Amniotic stem cell (primary cell): ENCODE data around the gene SCN9A.
A peak's percentile ranks its signal among the peaks of the same experiment; 100 is the strongest.
"Not testable (repeated sequence)": the region's sequence is repeated elsewhere in the genome, so short reads cannot be mapped to it uniquely, and the experiment has no call there.

ENCODE experiments used
- DNase-seq: peaks from one replicate; lab custom pipeline; 2025; lab: John Stamatoyannopoulos, UW

Gene SCN9A

DNA sequence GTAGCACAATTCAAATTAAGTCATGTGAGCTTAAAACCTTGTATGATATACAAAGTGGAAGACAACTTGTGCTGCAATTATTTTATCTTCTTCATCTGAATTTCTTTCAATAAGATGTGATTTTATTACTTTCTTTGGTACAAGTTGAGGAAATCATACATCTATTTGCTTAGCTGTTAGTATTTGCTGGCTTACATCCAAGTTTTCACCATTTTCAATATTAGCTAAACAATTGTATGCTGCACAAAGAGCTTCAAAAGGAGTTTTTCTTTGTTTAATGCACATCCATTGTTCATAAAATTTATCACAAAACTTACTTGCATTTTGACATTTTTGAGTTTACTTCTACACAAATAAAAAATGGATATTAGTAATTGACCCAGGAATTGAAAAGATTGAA lies 40.9 kb downstream of the SCN9A start:
- DNase-seq = no peak

DNA sequence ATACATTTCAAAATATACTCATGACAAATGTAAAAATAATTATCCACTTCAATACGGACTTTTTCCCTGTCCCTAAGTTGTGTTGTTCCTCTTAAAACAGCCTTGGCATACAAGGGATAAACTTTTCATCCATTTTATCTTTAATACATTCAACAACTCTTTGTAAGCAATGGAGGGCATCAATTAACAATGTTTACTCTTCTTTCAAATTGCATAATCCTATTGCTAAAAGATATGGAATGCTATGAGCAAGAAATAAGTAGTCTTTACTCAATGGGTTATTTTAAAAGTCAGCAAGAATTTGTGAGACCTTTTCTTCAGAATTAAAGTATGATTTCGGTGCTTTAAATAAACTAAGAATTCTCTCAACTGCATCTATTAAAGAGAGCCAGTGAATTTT lies 41.9 kb downstream of the SCN9A start:
- no peak for DNase-seq

DNA sequence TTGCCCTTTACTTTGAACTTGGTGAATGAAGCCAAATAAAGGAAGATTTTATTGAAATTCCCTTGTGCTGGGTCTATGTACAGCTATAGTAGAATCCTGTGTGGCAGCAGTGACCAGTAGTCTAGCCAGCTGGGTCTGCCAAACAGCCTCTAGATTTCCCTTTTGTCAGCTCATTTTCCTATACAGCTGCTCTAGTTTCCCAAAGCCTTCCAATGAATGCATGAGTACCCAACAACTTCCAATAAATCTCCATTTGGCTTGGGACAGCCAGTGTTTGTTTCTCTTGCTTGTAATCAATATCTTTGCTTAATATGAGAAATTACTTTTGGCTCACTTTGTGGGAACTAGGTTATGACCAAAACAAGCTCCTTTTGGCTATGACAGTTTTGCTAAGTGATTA lies 43.6 kb downstream of the SCN9A start:
- DNase-seq = no peak

DNA sequence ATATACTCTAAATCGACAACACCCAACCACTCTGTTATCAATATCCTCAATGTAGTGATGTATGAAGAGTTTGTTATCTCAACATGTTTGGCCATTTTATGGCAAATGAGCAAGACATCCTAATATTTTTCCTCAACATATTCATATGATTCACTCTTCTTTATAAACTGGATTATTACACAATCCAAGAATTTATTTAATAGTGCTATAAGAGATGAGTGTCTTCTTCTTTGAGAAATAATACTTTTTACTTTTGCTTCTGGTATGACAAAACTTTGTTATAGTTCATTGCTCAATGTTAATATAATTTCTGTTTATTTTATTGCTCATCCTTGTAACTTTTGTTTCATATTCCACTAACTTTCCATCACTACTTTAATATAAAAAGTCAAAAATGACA lies 44.3 kb downstream of the SCN9A start:
- no peak for DNase-seq

DNA sequence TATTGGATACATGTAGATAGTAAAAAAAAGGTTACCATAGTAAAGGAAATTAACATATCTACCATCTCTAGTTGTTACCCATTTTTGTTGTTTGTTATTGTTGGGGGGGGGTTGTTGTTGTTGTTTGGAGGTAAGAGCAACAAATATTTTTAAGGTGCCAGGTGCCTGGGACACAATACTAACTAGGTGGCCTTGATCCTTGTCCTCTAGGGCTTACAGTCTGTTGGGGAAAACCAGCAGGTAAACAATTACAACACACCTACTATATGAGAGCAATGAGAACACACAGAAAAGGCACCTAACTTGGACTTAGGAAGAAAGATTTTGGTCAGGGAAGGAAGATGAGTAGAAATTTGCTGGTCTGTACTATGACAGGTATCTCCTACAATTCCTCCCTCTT lies 46.3 kb downstream of the SCN9A start:
- no peak for DNase-seq

DNA sequence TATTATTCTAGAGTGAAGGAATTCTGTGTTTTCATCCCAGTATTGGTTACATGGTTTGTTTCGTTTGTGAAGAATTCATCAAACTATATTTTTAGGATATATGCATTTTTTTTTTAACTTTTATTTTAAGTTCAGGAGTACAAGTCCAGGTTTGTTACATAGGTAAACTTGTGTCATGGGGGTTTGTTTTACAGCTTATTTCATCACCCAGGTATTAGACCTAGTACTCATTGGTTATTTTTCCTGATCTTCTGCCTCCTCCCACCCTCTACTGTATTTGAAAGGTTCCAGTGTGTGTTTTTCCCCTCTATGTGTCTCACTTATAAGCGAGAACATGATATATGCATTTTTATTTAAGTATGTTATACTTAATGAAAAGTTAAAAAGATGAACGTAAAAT lies 47.6 kb downstream of the SCN9A start:
- DNase-seq = no peak

DNA sequence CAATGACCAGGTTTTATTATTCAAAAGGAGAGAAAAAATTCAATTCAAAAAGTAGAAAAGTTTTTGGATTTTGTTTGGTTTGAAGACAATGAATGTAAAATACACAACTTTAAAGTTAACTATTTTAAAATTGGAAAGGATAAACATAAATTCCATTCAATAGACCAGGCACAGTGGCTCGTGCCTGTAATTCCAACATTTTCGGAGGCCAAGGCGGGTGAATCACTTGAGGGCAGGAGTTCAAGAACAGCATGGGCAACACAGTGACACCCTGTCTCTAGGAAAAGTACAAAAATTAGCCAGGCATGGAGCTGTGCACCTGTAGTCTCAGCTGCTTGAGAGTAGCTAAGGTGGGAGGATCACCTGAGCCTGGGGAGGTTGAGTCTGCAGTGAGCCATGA lies 54.7 kb downstream of the SCN9A start:
- DNase-seq = no peak

DNA sequence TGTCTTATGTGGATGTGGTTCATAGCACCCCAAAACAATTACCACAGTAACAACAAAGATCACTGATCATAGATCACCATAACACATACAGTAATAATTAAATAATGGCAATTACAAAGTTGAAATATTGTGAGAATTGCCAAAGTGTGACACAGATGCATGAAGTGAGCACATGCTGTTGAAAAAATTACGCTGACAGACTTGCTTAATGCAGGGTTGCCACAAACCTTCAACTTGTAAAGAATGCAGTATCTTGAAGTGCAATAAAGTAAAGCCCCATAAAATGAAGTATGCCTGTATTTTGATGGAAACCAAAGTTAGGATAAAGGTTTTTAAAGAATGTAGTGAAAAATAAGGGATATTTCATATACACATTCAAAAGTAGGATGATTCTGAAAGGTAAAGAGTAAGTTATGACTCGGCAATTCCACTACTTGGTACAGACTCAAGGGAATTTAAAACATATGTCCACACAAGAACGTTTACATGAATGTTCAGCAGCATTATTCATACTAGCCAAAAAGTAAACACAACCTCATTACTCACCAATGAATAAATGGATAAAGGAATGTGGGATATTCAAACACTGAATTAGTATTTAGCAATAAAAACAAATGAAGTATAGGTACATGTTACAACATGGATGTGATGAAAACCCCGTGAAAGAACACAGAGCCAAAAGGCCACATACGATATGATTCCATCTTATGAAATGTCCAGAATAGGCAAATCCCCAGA lies 61.6 kb downstream of the SCN9A start:
- DNase-seq = peak; percentile 16

DNA sequence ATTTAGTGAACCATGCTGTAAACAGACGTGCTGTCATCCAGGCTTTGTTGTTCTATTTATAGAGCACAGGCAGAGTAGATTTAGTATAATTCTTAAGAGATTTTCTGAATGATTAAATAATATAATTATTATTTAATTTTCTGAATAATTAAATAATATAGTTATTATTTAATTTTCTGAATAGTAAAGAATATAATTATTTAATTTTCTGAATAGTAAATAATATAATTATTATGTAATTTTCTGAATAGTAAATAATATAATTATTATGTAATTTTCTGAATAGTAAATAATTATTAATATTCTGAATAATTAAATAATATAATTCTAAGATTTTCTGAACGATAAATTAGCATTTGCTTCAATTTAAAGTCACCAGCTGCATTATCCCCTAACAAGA lies 62.9 kb downstream of the SCN9A start:
- DNase-seq = not testable (repeated sequence)

DNA sequence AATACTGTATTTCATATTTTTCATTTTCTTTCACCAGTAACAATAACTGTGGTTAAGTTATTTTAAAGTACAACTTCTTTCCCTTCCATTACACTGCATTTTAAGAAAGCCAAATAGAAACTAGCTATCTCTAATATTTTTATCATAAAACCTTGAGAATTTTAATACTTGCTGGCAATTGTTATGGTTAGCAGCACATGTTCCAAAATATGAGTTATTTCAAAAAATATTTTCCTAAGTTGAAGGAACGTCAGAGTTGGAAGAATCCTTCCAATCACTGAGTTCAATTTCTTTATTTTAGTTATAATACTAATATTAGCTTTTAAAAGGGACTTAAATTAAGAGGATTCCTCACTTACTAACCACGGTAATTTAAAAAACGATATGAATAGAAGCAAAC lies 68.4 kb downstream of the SCN9A start:
- DNase-seq = no peak

DNA sequence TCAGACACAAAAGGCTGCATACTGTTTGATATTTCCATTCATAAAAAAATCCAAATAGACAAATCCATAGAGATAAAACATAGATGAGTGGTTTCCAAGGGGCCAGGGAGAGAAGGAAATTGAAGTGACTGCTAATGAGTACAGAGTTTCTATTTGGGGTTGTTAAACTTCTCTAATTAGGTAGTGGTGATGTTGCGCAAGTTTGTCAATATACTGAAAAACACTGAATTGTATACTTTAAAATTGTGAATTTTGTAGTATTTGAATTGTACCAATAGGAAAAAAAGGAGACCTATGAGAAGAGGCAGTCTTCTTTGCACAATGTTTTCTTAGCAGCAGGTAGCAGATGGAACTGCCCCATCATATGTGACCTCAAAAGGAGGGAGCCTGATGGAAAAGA lies 71.1 kb downstream of the SCN9A start:
- DNase-seq = no peak

DNA sequence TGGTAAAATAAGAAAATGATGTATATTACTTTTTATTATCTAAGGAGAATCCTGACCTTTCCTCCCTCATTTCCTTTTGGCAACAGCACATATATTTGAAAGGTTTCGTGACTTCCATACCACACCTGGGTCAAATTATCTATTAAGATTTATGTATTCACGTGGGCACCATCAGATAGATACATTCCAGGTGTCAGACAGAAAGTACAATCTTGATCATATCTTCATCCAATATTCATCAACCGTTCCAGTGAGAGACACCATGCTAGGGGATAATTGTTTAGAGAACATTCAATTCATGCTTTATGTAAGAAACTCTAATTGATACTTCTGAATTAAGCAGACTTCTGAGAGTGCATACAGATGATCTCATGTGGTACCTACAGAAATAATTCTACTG lies 73.7 kb downstream of the SCN9A start:
- no peak for DNase-seq

DNA sequence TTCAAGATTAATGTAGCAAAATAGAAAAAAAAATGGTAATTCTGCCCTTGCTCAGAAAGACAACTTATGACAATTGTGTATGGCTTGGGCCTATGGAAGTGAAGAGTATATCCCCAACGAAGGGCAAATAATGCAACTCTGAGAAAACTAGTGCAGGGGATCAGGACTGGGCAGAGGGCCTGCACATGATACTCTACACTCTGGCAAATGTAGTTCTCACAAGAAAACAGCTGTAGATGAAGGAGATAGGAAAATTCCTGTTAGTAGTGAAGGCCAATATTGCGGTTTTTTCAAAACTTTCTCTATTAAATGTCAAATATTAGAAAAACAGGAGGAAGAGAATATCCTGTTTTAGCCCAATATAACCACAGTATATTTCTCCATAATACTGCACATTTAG lies 77.8 kb downstream of the SCN9A start:
- DNase-seq = no peak

DNA sequence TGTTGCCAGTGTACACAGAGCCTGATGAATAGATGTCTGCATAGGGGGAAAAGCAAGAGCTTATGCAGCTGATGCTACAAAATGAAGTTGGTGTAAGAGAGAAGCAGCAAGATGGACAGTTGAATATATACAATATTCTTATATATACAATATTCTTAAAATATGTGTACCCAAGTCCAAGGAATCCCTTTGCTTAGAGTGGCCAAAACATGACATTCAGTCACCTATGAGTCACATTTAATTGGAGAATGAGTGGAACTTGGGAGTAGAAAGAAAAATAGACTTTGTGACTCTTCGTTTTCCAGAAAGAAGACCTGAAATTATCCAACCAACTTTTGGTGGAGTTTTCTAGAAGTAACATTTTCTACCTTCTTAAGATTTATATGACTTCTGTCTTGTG lies 81.8 kb downstream of the SCN9A start:
- no peak for DNase-seq

DNA sequence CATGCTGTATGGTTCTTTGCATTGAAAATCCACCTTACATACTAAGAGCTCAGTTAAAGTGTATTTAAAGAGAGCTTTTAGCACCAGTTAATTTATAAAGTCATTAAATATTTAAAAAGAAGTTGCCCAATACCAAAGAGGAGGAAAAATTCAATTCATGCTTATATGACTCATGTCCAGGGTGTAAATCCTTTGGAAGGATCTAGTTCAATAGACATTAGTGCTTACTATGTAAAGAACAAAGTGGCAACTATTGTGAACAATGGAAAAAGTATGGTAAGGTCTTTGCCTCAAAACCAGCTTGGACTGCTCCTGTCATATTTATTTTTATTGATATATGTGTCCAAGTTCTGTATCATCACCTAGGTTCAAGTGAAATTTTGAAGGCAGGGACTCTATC lies 90.5 kb downstream of the SCN9A start:
- DNase-seq = no peak

DNA sequence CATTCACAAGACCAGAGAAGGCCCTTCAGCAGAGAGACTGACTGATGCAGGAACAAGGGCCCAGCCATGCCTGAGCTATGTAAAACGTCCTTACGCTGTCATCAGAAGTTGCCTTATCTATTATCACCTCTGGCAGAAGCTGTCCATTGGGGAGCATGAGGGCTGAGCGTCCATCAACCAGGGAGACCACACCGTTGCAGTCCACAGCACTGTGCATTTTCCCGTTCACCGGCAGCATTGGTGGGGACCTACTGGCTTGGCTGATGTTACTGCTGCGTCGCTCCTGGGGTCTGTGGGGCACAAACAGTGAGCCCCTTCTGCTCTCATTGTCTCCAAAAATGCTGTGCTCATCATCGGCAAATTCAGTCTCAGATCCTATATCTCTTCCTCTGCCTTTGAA lies 91.4 kb downstream of the SCN9A start:
- DNase-seq = no peak

DNA sequence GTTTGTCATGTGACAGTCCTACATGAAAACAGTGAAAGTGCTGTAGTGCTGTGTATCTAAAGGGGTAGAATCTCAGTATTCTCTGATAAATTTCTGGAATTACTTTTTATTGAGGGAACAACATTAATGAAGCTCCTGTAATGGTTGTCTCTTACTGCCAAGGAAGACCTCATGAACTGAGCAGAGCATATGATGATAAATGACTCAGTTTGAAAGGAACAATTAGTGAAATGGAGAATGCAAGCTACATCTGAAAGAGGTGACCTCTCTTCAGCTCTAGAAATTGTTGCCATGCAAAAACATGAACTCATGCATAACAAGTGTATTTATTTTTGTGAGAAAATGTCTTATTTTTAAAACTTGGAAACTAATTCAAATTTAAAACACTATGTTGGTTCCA lies 93.6 kb downstream of the SCN9A start:
- no peak for DNase-seq

DNA sequence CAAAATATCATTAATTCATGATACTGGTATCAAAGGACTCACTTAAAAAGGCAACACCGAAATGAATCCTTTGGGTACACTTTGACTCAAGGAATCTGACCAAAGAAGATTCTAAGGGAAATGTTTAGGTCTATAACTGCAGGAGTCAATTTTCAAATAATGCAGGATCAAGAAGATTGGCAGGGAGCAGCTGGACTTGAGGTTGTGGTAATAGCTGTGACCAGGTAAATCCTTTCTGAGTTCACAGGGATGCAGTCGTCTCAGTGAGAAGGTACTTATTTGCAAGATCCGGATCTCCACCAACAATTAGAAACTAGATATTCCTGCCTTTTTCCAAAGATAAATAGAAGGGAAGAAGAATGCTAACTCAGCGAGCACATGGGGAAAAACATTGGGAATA lies 96.9 kb downstream of the SCN9A start:
- DNase-seq = no peak

DNA sequence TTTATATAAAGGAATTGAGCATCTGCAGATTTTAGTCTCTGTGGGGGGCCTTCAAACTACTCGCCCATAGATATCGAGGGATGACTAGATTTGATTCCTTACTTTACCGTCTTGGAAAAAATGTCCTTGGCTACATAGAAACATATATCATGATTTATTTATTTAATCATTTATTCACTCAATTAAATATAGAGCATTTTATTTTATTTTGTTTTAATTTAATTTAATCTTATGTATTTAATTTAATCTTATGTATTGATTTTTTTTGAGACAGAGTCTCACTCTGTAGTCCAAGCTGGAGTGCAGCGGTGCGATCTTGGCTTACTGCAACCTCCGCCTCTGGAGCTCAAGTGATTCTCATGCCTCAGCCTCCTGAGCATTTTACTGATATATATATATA lies 105.4 kb downstream of the SCN9A start:
- no peak for DNase-seq

DNA sequence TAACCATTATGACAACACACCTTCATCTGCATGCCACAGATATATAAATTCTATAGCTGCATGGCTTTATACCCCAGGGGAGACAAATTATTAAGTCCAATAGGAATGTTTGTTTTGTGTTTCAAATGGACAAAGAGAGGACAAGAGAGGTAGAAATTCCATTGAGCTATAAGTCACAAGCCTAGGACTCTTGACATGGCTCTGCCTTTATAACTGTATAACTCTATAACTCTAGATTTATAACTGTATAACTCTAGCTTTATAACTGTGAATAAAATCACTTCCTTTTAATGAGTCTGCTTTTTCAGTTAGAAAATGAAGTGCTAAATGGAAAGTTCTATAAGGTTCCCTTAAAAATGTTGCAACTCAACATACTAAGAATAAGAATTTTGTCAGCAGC lies 106.4 kb downstream of the SCN9A start:
- DNase-seq = no peak

DNA sequence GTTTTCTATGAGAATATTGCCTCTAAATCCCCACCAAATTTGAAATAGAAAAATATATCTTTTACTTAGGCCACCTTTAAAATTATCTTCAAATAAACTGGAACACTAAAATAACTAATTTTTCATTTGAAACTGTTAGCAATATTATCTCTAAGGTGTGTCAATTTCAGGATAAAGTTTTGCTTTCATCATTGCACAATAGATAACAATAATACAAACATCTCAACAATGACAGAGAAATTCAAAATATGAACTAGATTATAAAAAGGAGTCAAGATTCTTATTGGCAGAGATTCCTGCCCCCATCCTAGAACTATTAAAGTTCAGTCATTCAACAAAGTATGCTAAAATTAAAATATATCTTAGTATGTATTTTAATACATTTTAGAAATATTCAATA lies 117.9 kb downstream of the SCN9A start:
- DNase-seq = no peak

DNA sequence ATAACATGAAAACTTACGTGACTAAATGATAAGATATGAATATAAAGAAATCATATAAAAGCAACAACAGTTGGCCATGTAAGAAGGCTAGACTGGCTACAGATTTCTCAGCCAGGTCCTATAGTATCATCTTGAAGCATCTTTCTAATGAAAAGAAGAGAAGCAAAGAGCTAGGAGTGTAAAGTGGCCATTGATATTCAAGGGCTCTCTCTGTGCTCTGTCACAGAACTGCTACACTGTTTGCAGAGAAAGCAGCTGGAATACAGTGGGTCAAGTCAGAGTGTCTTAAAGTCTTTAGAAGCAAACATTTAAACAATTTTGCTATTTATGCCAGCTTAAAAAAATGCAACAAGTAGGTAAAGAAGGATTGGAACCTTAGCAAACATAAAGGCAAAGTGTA lies 118.8 kb downstream of the SCN9A start:
- DNase-seq = no peak

DNA sequence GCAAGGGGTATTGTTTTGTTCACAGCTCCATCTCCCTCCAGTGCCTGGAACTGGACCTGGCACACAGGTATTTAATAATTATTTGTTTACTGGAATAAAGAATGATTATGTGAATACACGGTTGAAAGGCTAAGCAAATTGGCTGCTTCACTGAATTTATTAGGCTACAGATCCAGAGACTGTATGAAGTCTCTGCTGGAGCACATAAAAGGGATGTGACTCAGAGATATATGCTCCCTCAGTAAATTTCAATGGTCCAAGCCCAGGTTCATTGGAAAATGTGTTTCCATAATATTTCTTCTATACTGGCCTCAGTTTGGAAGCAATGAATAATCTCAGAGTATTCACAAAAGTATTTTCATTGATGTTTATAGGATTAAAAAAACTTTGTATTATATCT lies 126.4 kb downstream of the SCN9A start:
- DNase-seq = no peak

DNA sequence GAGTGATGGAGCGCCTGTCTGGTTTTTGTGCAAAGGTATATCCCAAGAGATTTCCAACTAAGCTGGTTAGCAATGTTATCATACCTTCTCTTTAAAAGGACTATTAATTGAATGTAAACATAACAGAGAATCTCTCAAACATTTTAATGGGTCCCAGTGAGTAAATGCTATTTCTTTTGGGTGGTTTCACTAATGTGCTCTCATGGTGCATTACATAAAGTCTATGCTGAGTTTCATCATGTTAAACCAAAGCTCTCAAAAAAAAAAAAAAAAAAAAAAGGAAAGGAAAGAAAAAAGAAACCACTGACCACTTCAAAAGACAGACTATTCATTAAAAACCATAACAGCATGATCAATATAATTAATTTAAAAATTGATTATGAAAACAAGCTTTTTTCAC lies 128.8 kb downstream of the SCN9A start:
- no peak for DNase-seq

DNA sequence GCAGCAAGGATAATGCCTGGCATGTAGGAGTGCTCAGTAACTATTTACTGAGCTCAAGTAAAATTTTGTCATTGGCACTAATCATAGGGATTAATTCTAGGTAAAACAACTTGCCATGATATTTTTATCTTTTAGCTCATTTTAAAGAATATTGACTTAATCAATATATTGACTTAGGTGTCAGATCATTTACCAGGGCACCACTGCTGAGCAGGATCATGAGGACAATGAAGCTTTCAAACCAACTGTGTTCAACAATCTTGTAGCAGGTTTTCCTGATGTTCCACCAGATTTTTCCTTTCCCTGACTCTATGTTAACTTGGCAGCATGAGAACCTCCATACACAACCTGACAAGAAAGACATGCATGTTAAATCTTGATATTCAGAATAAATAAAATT lies 133.4 kb downstream of the SCN9A start:
- no peak for DNase-seq
